Sigmoid colon (tissue), 7 donors: ENCODE results near the gene SPATC1L. TPM values are rescaled to one million over a fixed set of nuclear protein-coding genes. Genes with fewer than 3 reads are reported as not detected.

Experiments
- DNase-seq: peaks from one replicate; pipeline ENCODE4 v3.0.0-alpha.2; 2019
- H3K27ac ChIP-seq, 4 donors: fragments of 200-600 bp; sonication (generic); one replicate each; pipeline ENCODE4 v1.5.1; 2016 to 2019; ENCODE audit warnings: mild to moderate bottlenecking in 1 of 4
- H3K27me3 ChIP-seq, 3 donors: fragments of 200-600 bp; sonication (generic); one replicate each; pipeline ENCODE4 v1.5.1; 2019; ENCODE audit warnings: mild to moderate bottlenecking in 1 of 3
- H3K36me3 ChIP-seq, 4 donors: fragments of 200-600 bp; sonication (generic); one replicate each; pipeline ENCODE4 v1.5.1; 2016 to 2019
- H3K4me1 ChIP-seq, 4 donors: fragments of 200-600 bp; sonication (generic); one replicate each; pipeline ENCODE4 v1.5.1; 2017 to 2019
- H3K4me3 ChIP-seq, 4 donors: fragments of 200-600 bp; sonication (generic); one replicate each; pipeline ENCODE4 v1.5.1; 2017 to 2019; ENCODE audit warnings: mild to moderate bottlenecking in 2 of 4, moderate library complexity in 1 of 4
- H3K9me3 ChIP-seq, 4 donors: fragments of 200-600 bp in 3 of 4; sonication (generic) in 3 of 4; one replicate each; pipeline versions ENCODE4 v1.5.1 to v1.6.1; 2013 to 2019
- CTCF ChIP-seq, 4 experiments: fragments of 450-650 bp in 3 of 4; fragments of 200-600 bp in 1 of 4; IDR thresholded peaks; one replicate each; pipeline ENCODE4 v1.5.1; 2016 to 2019; ENCODE audit warnings: antibody characterized with exemption in 4 of 4, mild to moderate bottlenecking in 3 of 4, moderate library complexity in 2 of 4
- EP300 ChIP-seq, 4 donors: sonication (generic); formaldehyde crosslinking; IDR thresholded peaks; one replicate each; pipeline ENCODE4 v1.6.1; 2017; ENCODE audit warnings: antibody characterized with exemption in 4 of 4
- POLR2A ChIP-seq, 2 donors: fragments of 450-650 bp; IDR thresholded peaks; one replicate each; pipeline ENCODE4 v1.6.1; 2016; ENCODE audit warnings: antibody characterized with exemption in 2 of 2, mild to moderate bottlenecking in 2 of 2, moderate library complexity in 2 of 2
- POLR2AphosphoS5 ChIP-seq, 4 donors: sonication (generic); formaldehyde crosslinking; IDR thresholded peaks; one replicate each; pipeline ENCODE4 v1.6.1; 2017; ENCODE audit warnings: antibody characterized with exemption in 4 of 4
- WGBS, 2 donors: extraction: QIAGEN DNeasy Blood & Tissue Kit; methylation state at CpG; one replicate each; pipeline ENCODE4 v1.1.7; 2013; 5-methylcytosine and 5-hydroxymethylcytosine counted together
- intact Hi-C: fragments of 100-400 bp; cut with DNase I; formaldehyde crosslinking; loops from one replicate; pipeline ENCODE4 v1.15.1; 2023
- polyA plus RNA-seq, 3 donors: library from polyadenylated mRNA; stranded (reverse); fragments of 200-250 nt; gene quantifications; one replicate each; pipeline ENCODE4 v1.2.3, GENCODE V29; 2013
- total RNA-seq, 4 donors: library from RNA; depleted of rRNA; stranded (reverse); fragments of >200 nt; gene quantifications; one replicate each; pipeline ENCODE4 v1.1.0, GENCODE V29; 2016
- donor health status: healthy with polysubstance abuse.
- donor health status: Bipolar disorder and iron deficiency.
- donor health status: healthy.

SPATC1L gene
- total and polyA plus RNA-seq, 7 donors: 0.95 to 18.3 (median 7.8) TPM

DNA sequence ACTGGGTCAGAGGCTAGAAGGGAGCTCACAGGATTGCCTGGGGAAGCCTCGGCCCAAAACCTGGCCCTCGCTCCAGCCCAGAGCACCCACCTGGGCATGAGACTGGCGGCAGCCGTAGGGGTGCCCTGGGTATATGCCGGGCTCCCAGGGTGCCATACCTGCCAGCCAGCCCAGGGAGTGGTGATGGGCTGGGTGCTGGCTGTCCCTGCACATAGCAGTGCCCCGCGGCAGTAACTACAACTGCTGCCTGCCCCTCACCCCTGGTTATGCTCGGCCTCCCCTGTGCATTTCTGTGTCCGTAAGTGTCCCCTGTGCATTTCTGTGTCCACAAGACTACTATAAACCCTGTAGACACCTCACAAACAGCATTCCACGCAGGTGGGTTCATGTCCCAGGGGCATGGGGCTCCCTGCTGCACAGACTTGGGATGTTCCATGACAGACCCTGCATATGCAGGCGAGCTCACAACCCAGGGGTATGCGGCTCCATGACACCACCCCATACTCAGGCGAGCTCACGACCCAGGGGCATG lies 5.8 kb upstream of the SPATC1L start:
- intact Hi-C loops: no loop called here
- peaks cover 12 to 57% (median 16%) of the 10 kb centered on the region in 4 donors for H3K36me3 ChIP-seq
- peaks cover 0 to 3% (median 0%) of the 10 kb centered on the region in 3 donors for H3K27me3 ChIP-seq
- H3K4me1 ChIP-seq: peaks cover 0 to 23% (median 19%) of the 10 kb centered on the region in 4 donors
- H3K9me3 ChIP-seq: no peaks in the 10 kb centered on the region
- TF ChIP-seq CTCF (IDR thresholded peaks at IDR 0.05): no peak
- TF ChIP-seq POLR2AphosphoS5 (IDR thresholded peaks at IDR 0.05): no peak
- TF ChIP-seq POLR2A (IDR thresholded peaks at IDR 0.05): no peak
- no peak for TF ChIP-seq EP300 (IDR thresholded peaks at IDR 0.05)
- DNase-seq: no peak
- 96% methylated on average over 14 of the region's 14 CpGs for WGBS, 2 donors
- H3K4me3 ChIP-seq: no peak overlapping the region
- peak overlapping the region in 2 of 4 donors; percentile 57 to 69 for H3K27ac ChIP-seq

DNA sequence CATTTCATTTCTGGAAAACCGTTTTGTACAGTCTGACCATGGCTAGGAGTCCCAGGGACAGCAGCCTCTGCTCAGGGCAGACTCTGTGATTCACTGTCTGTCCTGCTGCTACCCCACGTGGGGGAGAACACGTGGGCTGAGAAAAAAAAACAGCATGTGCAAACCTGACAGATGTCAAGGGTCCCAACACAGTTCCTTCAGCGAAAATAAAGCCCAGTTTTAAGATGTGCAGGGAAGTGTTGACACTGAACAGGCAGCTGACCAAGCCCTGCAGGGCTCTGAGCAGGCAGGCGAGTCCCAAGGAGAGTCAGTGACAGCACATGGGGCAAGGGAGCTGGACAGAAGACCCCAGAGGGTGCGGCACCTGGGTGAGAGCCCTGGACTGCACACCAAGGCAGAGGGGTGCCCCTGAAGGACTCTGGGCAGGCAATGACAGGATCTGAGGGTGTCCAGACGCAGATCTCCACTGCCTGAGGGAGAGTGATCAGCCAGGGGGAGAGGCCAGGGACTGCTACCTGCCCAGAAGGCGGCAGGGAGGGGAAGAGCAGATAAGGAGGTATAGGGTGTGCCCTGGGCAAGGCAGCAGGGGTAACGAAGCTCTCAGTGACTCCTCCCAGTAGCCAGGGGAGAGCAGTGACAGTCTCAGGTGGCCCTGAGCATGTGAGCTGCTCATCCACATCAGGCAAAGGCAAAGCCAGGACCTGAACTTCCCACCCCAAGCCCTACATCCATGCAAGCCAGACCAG lies 5.1 kb upstream of the SPATC1L start:
- peaks cover 8 to 51% (median 12%) of the 10 kb centered on the region in 4 donors for H3K36me3 ChIP-seq
- H3K9me3 ChIP-seq: no peaks in the 10 kb centered on the region
- peak; percentile 65 for DNase-seq
- H3K4me1 ChIP-seq: peaks cover 0 to 26% (median 19%) of the 10 kb centered on the region in 4 donors
- TF ChIP-seq EP300 (IDR thresholded peaks at IDR 0.05) (no peak), CTCF (IDR thresholded peaks at IDR 0.05) (no peak), POLR2AphosphoS5 (IDR thresholded peaks at IDR 0.05) (no peak), POLR2A (IDR thresholded peaks at IDR 0.05) (no peak)
- WGBS, 2 donors: 85 to 86% methylated on average over 9 of the region's 9 CpGs
- H3K27me3 ChIP-seq: peaks cover 0 to 9% (median 0%) of the 10 kb centered on the region in 3 donors
- intact Hi-C loops: no loop called here
- H3K27ac ChIP-seq: peak overlapping the region; percentile 52 to 77 (median 63)
- H3K4me3 ChIP-seq: no peak overlapping the region

DNA sequence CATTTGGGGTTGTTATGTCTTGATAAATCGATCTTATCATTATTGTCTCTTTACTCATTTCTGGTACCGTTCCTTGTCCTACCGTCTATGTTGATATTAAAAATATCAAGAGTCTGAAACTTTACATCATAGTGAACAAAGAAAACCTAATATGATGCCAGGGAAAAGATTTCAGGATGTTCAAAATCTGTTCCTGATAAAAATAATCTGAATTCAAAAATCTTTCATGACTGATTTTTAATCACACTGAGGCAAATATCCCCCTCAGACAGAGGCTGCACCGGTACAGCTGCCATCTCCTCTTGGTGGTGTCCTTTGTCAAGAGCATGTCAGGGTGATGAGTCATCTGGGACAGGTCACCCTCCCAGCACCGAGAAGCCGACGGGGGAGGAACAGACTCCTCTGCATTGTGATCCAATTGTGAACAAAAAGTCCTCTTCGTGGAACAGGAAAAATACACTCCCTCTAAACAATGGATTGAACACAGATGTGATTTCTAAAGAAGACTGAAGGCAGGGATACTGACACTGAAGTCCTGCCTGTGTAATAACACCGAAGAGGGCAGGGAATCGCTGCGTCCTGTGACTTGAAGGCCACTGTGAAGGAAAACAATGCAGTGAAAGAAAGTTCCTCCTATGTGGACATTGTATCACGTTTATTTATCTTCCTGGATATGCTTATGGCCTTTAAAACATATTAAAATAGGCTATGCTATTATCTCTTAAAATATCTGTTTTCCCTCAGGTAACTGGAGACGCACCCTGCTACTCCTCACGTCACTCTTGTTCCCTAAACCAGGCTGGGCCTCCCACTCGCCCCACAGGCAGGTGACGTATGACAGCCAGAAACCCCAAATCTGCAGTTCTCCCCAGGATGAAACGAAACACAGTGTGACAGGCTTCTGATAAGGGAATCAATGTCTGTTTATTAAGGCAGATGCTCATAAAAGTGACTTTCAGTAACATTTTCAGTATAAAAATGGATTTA lies 4.3 kb upstream of the SPATC1L start:
- peak; percentile 86 for DNase-seq
- intact Hi-C loops: no loop called here
- Histone ChIP-seq H3K27me3 (peaks cover 0 to 9% (median 0%) of the 10 kb centered on the region in 3 donors), H3K36me3 (peaks cover 0 to 42% (median 3%) of the 10 kb centered on the region in 4 donors), H3K4me1 (peaks cover 0 to 26% (median 23%) of the 10 kb centered on the region in 4 donors), H3K4me3 (no peak overlapping the region), H3K27ac (peak overlapping the region; percentile 52 to 77 (median 63)), H3K9me3 (no peaks in the 10 kb centered on the region)
- TF ChIP-seq EP300 (IDR thresholded peaks at IDR 0.05) (no peak), POLR2AphosphoS5 (IDR thresholded peaks at IDR 0.05) (peak; percentile 11 to 53 (median 32)), POLR2A (IDR thresholded peaks at IDR 0.05) (no peak)
- 65 to 66% methylated on average over 17 of the region's 17 CpGs for WGBS, 2 donors

- intact Hi-C loops: no loop called here
- WGBS, 2 donors: 90 to 94% methylated on average over 7 of the region's 7 CpGs
- H3K27ac ChIP-seq: peak overlapping the region in 3 of 4 donors; percentile 57 to 77 (median 69)
- H3K27me3 ChIP-seq: peaks cover 0 to 9% (median 0%) of the 10 kb centered on the region in 3 donors
- H3K36me3 ChIP-seq: peaks cover 0 to 37% (median 2%) of the 10 kb centered on the region in 4 donors
- H3K9me3 ChIP-seq: no peaks in the 10 kb centered on the region
- H3K4me1 ChIP-seq: peaks cover 0 to 29% (median 26%) of the 10 kb centered on the region in 4 donors
- TF ChIP-seq POLR2AphosphoS5 (IDR thresholded peaks at IDR 0.05) (no peak), POLR2A (IDR thresholded peaks at IDR 0.05) (no peak), EP300 (IDR thresholded peaks at IDR 0.05) (no peak), CTCF (IDR thresholded peaks at IDR 0.05) (no peak)
- no peak overlapping the region for H3K4me3 ChIP-seq
- DNase-seq: no peak
These were observed 3.6 kb upstream of the SPATC1L start for GRCh38 chr21:46187814-46188213.
